GM12891 (cell line): Measurements from ENCODE around the gene STC2.

Experiments used
- PAX5 ChIP-seq: IDR thresholded peaks from 2 replicates; pipeline ENCODE4 v1.6.1; 2011; ENCODE audit warnings: low read length, moderate library complexity, mild to moderate bottlenecking; ENCODE audit not compliant: insufficient read depth, severe bottlenecking
- POLR2A ChIP-seq: IDR thresholded peaks from 2 replicates; pipeline ENCODE4 v1.6.1; 2011; ENCODE audit warnings: low read depth, low read length, control low read depth
- POLR2AphosphoS5 ChIP-seq: IDR thresholded peaks from 2 replicates; pipeline ENCODE4 v1.6.1; 2011; ENCODE audit warnings: low read depth, low read length, control low read depth
- POU2F2 ChIP-seq: IDR thresholded peaks from 2 replicates; pipeline ENCODE4 v1.6.1; 2011; ENCODE audit warnings: low read depth, mild to moderate bottlenecking, control low read depth, low read length, moderate library complexity
- SPI1 ChIP-seq: IDR thresholded peaks from 2 replicates; pipeline ENCODE4 v1.6.1; 2011; ENCODE audit warnings: low read depth, low read length, control low read depth
- TAF1 ChIP-seq: IDR thresholded peaks from 2 replicates; pipeline ENCODE4 v1.6.1; 2011; ENCODE audit warnings: low read depth, low read length, control low read depth

DNA sequence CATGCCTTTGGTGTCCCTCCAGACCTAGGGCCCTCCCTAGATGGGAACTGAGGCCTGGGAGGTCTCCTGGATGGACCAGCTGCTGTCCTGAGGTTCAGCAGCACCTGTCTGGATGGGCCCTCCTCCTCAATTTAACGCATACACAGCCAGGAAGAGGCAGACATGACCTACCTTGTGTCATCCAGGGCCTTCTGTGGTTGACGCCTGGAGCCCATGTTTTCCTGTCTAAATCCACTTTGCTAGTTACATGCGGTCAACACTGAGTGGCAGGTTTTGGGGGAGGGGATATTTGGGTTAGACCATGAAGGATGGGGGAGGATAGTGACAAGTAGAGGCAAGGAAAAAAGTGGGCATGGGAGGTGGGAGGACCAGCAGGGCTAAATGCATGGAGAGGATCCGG lies 3.1 kb upstream of the STC2 start:
- TF ChIP-seq TAF1 (no peak), POLR2AphosphoS5 (no peak), POLR2A (no peak), SPI1 (no peak), POU2F2 (no peak), PAX5 (no peak)
